Activated T-cell treated with anti-CD3 and anti-CD28 coated beads for 24 hours (primary cell): ENCODE measurements around the gene UGGT1.

Source experiments
- DNase-seq: peaks from one replicate; pipeline ENCODE4 v3.0.0-alpha.2; 2020; ENCODE audit warnings: low read depth

Gene UGGT1

DNA sequence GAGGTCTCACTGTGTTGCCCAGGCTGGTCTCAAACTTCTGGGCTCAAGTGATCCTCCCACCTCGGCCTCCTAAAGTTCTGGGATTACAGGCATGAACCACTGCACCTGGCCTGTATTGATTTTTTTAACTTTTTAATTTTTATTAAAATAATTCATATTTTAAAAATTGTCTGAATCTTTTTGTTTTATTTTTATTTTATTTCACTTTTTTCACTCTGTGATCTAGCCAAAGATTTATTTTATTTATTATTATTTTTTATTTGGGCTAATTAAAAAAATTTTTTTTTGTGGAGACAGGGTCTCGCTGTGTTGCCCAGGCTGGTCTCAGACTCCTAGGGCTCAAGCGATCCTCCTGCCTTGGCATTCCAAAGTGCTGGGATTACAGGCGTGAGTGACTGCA, 14.1 kb downstream of the UGGT1 start:
- no peak for DNase-seq

DNA sequence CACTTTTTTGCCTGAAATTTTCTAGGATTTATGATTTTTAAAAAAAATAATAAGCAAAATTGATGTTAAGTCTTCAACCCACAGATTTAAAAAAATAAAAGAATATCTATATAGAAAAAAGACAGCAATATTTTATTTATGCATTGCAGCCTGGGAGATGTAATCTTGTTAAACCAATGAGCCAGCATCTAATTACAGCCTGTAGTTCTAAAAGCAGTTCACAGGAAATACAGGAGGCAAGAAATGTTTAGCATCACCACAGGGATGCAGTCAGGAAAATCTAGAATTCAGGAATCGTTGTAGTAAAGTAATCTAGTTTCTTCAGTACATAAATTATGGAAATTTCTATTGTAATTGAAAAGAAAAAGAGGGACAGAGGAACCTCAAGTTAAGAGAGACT, 17.2 kb downstream of the UGGT1 start:
- DNase-seq = no peak

DNA sequence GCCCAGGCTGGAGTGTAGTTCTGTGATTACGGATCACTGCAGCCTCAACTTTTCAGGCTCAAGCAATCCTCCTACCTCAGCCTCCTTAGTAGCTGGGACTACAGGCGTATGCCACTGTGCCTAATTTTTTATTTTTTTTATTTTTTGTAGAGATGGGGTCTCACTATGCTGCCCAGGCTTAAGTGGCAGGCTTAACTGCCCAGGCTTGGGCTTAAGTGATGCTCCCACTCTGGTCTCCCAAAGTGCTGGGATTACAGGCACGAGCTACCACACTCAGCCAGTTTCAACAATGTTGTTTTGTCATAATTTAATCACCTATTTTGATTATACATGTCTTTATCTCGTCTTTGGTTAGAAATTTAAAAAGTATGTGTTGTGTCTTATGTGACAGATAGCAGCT, 18.2 kb downstream of the UGGT1 start:
- DNase-seq = no peak

DNA sequence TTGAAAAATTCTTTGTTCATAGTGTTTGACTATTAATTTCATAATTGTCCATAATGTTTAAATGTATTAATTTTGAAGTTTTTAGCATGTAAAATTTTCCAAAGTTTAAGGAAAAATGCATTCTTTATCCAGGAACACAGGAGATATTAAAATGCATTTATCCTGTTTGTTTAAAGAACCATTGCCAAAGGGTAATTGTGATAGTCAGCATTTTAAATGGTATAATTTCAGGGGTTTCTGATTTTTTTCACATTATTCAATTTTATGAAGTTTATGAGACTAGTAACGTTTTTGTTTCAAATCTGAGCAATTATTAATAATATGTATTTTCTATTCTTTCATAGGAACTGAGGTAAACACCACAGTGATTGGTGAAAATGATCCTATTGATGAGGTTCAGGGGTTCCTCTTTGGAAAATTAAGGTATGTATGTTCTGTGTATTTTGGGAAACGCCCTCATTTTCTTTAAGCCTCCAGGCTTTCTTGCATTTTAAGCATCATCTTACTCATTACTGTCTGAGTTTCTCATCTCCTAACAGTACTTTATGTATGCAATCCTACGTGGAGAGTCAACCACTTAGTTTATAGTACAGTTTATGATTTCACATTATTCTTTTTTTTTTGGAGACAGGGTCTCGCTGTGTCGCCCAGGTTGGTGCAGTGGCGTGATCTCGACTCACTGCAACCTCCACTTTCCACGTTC, 25.1 kb downstream of the UGGT1 start:
- DNase-seq = no peak

DNA sequence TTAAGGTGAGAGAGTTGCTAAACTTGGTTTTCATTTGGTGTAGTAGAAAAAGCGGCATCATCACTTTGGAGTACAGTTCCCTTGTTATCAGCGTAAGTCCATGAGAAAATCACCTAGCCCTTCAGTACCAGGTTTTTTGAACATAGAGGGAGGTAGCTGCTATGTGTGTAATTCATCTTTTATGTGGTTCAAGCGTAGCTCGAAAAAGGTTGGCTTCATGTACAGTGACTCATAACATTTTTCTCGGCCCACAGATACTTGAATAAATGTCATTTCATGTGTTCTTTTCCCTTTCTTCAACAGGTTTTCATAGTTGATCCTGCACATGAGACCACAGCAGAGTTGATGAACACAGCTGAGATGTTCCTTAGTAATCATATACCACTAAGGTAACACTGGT, 43.6 kb downstream of the UGGT1 start:
- no peak for DNase-seq

DNA sequence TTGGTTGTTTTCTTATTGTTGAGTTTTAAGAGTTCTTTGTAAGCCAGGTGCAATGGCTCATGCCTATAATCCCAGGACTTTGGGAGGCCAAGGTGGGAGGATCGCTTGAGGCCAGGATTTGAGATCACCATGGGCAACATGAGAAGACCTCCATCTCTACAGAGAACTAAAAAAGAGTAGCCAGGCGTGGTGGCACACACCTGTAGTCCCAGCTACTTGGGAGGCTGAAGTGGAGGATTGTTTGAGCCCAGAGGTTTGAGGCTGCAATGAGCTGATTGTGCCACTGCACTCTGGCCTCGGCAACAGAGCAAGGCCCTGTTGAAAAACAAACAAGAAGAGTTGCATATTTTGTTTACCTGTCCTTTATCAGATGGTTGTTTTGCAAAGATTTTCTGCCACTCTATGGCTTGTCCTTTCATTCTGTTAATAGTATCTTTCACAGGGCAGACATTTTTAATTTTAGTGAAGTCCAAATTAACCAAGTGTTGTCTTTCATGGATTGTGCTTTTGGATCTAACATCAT, 46.2 kb downstream of the UGGT1 start:
- no peak for DNase-seq

DNA sequence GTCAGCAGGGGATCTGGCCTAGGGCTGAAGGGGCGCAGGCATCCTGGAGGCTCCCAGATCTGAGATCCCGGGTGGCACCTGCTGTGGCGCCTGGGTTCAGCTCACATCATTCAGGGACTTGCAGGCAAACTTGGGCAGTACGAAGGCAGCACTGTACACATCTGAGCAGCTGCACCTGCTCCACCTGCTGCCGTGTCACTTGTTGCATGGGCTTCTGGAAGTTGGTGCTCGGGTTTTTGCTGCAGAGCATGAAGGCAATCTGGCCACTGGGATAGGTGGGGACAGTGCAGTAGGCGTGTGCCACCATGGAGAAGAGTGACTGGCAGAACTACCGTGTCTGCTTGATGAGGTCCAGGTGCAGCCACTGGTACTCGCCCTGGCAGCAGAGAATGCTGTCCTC, 48.6 kb downstream of the UGGT1 start:
- no peak for DNase-seq

DNA sequence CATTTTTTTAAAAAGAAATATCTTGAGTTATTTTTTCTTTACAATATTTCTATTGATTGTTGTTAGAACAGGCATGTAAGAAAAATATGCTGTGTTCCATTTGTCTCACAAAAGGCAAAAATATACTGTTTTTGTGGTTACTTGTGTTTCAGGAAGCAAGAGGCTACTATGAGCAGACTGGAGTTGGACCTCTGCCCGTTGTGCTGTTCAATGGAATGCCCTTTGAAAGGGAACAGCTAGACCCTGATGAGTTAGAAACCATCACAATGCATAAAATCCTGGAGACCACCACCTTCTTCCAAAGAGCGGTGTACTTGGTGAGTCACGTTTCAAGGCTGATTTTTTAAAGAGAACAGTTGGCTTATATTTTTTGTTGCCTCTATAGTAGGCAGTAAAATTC, 54.7 kb downstream of the UGGT1 start:
- DNase-seq = no peak

DNA sequence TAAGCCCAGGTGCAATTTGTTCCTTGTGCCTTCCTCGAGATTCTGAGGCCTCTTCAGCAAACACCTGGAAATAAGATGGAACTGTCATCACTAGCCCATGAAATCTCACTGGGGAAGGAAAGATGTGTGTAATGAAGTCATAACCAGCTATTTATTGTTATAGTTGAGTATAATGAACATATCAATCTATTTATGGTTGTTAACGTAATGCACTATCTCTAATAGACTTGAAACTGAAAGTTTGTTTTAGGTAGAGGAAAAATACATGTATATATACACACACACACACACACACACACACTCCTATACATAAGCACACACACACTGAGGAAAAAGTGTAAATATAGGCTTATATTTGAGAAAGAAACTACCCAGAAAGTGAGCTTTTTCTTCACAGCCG, 62.8 kb downstream of the UGGT1 start:
- no peak for DNase-seq

DNA sequence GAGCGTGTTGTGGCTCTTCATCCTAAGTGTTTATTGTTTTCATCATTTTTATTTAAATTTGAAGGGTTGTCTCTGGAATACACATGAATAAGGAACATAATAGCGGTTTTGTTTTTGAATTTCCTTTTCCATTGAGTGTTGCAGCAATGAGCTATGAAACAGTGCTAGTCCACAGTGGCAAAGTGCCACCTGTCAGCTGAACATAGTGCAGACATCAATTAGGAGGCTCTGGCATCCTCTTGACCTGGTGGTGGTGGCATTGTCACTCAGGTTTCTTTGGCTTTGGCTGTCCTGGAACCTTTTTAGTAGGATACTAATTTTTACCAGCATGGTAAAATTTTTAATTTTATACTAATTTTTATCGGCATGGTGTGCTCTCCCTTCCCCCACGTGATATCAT, 63.2 kb downstream of the UGGT1 start:
- DNase-seq = no peak

DNA sequence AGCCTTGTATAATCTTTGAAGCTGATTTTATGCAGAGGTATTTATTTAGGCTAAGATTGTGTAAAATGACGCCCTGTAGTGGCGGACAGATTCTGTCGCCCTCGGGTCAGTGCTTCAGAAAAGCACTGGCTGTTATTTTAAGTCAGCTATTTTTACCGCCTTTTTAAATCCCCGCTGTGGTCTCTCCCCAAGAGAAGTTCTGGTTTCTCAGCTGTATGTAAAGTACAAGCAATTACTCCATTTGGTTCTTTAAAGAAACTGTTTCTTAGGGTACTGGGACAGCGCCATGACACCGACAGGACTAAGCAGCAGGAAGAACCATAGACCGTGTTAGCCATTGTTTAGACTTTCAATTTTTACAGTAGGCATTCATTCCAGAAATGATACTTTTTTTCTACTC, 65.0 kb downstream of the UGGT1 start:
- DNase-seq = no peak

DNA sequence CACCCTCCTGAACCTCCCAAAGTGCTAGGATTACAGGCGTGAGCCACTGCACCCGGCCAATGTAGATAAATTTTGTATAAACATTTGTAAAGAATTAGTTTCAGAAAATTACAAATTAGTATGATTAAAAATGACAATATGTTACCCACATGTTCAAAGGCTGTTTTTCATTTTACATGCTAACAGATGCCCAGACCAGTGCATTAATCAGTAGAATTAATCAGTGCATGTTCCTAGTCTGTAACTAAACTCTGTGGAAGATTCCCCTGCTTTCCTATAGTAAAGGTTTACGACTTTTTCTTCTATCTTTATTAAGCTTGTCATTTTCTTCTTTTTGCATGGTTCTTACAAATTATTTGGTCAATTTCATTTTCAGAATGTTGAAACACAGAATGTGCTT, 65.8 kb downstream of the UGGT1 start:
- no peak for DNase-seq

DNA sequence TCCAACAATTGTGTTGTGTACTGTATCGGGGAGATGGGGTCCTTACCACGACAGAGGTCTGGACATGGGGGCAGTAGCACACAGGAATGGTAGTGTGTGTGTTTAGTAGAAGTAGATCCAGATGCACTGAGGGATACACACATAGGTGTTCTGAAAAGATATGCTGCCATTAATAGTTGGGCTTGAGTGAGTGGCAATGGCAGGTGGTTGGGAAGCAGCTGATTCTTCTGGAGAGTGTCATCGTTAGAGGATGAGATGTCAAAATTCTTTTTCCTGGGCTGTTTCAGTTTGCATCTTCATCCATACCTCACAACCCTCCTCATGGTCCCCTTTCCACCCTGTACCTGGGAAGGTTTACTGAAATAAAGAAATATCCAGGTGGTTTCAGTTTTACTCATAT, 66.6 kb downstream of the UGGT1 start:
- no peak for DNase-seq

DNA sequence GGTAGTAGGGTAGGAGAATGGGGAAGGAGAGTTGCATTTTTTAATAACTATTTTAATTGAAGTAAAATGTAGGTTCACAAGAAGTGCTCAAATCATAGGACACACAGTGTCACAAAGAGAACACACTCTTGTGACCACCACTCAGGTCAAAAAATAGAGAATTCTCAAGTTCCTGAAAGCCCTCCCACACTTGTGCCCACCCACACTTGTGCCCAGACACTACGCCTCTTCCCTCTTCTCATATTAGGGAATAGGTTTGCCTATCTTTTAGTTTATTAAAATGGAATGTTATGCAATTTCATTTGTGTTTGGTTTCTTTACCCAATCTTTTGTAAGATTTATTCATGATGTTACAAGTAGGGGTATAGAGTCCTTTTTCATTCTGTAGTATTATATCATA, 67.2 kb downstream of the UGGT1 start:
- no peak for DNase-seq

DNA sequence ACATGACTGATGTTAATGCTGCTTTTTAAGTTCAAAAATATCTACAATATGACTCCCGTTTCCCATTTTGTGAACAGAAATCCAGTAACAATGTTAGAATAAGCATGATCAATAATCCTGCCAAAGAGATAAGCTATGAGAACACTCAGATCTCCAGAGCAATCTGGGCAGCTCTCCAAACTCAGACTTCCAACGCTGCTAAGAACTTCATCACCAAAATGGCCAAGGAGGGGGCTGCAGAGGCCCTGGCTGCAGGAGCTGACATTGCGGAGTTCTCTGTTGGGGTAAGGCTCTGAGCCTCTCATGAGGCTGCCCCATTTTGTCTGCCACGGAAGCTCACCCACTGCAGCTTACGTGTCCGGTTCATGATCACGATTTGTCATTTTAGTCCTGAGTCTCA, 68.4 kb downstream of the UGGT1 start:
- DNase-seq = no peak

DNA sequence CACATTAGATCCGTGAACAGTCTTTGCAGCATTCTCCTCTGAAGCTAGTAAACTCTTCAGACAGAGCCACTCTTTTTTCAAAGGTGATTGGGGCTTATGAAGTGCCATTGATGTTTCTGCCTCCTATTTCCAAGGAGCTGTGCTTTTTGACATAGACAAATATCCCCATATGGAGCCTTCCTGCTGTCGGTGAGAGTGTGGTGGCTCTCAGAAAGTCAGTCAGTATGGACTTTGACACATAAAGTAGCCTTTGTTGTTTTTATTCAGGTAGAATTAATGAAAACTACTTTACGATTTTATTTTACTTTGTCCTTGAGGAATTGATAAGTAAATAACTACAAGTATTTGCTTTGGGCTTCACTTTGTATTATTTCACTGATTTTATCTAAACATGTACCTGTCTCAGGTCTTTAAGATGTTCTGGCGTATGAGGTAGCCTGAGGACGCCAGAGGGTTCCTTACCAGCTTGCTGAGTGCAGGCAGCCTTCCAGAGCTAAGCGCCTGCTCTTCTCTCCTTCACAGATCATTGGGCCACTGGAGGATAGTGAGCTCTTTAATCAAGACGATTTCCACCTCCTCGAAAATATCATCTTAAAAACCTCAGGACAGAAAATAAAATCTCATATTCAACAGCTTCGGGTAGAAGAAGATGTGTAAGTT, 69.7 kb downstream of the UGGT1 start:
- DNase-seq = no peak

DNA sequence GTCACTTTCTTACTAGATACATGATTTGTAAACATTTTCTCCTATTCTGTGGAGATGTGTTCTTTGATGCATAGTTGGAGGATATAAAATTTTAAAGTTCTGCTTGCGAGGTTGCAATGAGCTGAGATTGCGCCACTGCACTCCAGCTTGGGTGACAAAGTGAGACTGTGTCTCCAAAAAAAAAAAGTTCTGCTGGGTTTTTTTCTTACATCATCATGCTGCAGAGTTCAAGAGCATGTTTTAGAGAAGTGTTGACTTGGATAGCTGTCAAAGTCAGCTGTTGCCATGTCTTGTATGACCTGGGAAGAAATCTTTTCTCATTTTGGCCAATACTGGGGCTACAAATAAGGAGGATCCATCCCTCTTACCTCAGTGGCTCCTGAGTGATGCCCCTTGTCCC, 71.3 kb downstream of the UGGT1 start:
- no peak for DNase-seq

DNA sequence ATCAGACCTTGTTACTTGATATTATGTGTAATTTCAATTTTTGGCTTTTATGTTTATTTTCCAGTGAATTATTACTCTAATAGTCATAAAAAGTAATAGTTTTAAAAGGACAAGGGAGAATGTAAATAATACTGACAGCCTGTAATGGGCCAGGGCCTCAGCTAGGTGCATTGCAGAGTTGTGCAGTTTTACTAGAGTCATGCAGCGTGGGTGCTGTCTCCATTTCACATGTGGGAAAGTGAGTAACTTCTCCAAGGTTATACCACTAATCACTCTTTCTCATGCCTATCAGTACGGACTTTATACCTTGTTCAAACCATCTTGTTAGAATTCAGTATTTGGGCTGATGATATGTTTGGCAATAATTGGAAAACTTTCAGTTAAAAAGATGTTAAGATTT, 73.3 kb downstream of the UGGT1 start:
- DNase-seq = no peak

DNA sequence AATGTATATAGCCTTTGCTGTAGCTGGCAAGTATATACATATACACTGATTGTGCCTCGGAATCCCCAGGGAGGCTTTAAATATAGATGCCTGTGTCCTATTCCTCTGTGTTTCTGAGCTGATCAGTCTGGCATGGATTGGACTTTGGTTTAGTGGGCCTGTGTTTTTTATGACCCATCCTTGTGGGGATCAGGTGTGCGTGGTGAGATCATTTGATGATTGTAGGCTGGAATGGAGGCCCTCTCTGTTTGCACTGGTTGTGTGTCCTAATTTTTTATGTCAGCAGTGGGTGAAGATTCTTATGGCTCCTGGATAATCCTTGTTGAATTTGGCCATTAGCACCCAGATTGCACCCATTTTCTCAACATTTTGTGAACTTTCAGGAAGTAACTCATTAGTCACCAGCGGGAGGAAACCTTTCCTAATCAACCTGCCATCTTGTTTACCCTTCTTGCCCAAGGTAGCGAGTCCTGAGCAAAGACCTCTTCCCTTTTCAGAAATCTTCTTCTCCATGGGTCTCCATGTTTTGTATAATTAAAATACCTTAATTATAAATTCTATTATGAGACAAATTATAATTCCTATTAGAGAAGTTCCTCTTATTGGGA, 75.8 kb downstream of the UGGT1 start:
- no peak for DNase-seq

DNA sequence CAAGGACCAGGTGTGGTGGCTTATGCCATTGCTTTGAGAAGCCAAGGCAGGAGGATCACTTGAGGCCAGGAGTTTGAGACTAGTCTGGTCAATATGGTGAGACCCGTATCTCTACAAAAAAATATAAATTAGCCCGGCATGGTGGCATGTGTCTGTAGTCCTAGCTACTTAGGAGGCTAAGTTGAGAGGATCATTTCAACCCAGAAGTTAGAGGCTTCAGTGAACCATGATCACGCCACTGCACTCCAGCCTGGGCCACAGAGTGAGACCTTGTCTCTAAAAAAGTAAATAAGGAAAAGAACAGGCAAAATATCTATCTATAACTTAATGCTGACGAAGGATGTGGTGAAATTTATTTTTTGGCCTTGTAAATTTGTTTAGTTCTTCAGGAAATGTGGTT, 78.1 kb downstream of the UGGT1 start:
- no peak for DNase-seq

DNA sequence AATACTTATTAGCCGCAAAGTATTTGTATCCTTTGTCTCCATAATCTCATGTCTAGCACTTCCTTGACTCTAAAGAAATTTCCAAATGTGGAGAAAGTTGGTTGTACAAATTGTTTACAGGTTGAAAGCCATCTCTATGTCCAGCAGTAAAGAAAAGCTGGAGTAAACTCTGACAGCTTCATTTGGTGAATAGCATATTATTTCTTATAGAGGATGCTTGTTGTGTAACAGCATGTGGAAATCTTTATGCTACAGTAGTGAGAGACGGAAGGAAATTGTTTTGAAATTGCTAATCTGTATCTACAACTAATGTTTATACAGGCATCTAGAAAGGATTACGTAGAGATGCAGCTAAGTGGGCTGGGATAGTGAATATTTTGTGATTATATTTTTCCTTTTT, 78.5 kb downstream of the UGGT1 start:
- DNase-seq = no peak

DNA sequence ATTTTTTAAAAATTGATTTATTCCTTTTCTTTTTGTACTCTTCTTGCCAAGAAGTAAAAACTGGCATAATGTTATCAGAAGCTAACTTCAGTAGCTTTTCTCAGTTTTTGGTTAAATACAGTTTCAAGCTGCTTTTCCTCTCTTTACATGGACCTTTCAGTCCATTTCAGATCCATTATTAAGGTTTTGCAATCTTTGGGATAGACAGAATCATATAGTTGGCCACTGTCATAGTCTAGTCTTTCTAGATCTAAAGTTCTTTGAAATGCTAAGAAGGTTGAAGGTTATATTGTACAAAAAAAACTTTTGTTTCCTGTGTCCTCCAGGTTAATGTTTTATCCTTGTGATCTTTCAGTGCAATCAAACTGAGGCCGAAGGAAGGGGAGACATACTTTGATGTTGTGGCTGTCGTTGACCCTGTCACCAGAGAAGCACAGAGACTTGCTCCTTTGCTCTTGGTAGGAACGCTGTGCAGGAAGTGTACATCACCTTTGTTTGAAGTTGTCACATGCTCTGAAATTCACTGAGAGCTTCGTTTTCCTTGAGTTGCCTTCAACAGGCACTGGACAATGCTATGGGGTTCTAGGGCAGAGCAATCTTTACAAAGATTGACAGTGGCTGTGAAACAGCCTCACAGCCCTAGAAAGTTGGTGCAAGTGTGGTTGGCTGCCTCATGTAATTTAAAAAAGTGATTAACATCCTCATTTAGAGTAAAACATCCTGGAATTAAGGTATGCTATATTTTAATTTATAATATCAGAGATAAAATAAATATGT, 79.1 kb downstream of the UGGT1 start:
- no peak for DNase-seq

DNA sequence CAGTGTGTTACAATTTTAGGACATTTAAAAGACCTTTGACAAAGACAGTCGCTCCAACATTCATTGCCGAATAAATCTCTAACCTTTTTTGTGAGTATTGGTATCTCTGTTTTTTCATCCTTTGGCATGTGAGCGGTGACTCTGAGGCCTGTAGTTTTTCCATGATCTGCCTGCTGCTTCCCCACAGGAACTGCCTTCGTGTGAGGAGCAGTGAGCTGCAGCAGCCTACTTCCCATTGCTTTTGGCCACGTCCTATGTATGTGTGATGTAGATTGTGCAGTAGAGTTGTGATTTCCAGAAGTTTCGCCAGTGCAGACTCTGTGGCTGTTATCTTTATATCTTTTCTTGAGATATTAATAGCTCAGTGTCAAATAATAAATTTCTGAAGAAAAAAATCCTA, 79.8 kb downstream of the UGGT1 start:
- no peak for DNase-seq
